ENCODE data around the gene PDILT.
"Not testable (repeated sequence)": the region's sequence is repeated elsewhere in the genome, so short reads cannot be mapped to it uniquely, and the experiment has no call there.

- TF ChIP-seq CTCF, POLR2A (IDR thresholded peaks at IDR 0.05): not testable (repeated sequence)
Measured at GRCh38 chr16:20441859-20442258, 37.3 kb upstream of the PDILT start.
